ENCODE measurements around the gene PHIP. TPM values are rescaled to one million over a fixed set of nuclear protein-coding genes. Genes with fewer than 3 reads are reported as not detected.

PHIP gene
- total and polyA plus RNA-seq, 2 experiments from 2014 or later = 48.0 to 65.4 TPM

- Mint-ChIP-seq H3K36me3 (ENCODE audit: low read depth) (peaks cover 74% of the 10 kb centered on the region), H3K4me1 (peaks cover 3% of the 10 kb centered on the region; the same call in 1 of the 3 replicates), H3K4me3 (no peak overlapping the region), H3K9me3 (peaks cover 6% of the 10 kb centered on the region), H3K27ac (peak overlapping the region; percentile 15; the same call in 1 of the 2 replicates), H3K27me3 (ENCODE audit: insufficient read depth, low read depth, poor library complexity) (no peaks in the 10 kb centered on the region)
- peaks cover 8% of the 10 kb centered on the region for H4K20me1 ChIP-seq (replicated peaks; ENCODE audit: insufficient read depth)
- H3K9me2 ChIP-seq (ENCODE audit: insufficient read depth) = no peaks in the 10 kb centered on the region
- no peak for DNase-seq (ENCODE audit: low spot score)
- no peak overlapping the region for H3K4me3 ChIP-seq
- H3K27me3 ChIP-seq (ENCODE audit: insufficient read depth) = no peaks in the 10 kb centered on the region
- no peak for TF ChIP-seq ZNF114 (CRISPR knock-in tag; IDR thresholded peaks at IDR 0.05)
- TF ChIP-seq, protein P1, sequence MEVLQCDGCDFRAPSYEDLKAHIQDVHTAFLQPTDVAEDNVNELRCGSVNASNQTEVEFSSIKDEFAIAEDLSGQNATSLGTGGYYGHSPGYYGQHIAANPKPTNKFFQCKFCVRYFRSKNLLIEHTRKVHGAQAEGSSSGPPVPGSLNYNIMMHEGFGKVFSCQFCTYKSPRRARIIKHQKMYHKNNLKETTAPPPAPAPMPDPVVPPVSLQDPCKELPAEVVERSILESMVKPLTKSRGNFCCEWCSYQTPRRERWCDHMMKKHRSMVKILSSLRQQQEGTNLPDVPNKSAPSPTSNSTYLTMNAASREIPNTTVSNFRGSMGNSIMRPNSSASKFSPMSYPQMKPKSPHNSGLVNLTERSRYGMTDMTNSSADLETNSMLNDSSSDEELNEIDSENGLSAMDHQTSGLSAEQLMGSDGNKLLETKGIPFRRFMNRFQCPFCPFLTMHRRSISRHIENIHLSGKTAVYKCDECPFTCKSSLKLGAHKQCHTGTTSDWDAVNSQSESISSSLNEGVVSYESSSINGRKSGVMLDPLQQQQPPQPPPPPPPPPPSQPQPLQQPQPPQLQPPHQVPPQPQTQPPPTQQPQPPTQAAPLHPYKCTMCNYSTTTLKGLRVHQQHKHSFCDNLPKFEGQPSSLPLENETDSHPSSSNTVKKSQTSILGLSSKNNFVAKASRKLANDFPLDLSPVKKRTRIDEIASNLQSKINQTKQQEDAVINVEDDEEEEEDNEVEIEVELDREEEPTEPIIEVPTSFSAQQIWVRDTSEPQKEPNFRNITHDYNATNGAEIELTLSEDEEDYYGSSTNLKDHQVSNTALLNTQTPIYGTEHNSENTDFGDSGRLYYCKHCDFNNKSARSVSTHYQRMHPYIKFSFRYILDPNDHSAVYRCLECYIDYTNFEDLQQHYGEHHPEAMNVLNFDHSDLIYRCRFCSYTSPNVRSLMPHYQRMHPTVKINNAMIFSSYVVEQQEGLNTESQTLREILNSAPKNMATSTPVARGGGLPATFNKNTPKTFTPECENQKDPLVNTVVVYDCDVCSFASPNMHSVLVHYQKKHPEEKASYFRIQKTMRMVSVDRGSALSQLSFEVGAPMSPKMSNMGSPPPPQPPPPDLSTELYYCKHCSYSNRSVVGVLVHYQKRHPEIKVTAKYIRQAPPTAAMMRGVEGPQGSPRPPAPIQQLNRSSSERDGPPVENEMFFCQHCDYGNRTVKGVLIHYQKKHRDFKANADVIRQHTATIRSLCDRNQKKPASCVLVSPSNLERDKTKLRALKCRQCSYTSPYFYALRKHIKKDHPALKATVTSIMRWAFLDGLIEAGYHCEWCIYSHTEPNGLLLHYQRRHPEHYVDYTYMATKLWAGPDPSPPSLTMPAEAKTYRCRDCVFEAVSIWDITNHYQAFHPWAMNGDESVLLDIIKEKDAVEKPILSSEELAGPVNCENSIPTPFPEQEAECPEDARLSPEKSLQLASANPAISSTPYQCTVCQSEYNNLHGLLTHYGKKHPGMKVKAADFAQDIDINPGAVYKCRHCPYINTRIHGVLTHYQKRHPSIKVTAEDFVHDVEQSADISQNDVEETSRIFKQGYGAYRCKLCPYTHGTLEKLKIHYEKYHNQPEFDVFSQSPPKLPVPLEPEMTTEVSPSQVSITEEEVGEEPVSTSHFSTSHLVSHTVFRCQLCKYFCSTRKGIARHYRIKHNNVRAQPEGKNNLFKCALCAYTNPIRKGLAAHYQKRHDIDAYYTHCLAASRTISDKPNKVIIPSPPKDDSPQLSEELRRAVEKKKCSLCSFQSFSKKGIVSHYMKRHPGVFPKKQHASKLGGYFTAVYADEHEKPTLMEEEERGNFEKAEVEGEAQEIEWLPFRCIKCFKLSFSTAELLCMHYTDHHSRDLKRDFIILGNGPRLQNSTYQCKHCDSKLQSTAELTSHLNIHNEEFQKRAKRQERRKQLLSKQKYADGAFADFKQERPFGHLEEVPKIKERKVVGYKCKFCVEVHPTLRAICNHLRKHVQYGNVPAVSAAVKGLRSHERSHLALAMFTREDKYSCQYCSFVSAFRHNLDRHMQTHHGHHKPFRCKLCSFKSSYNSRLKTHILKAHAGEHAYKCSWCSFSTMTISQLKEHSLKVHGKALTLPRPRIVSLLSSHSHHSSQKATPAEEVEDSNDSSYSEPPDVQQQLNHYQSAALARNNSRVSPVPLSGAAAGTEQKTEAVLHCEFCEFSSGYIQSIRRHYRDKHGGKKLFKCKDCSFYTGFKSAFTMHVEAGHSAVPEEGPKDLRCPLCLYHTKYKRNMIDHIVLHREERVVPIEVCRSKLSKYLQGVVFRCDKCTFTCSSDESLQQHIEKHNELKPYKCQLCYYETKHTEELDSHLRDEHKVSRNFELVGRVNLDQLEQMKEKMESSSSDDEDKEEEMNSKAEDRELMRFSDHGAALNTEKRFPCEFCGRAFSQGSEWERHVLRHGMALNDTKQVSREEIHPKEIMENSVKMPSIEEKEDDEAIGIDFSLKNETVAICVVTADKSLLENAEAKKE (CRISPR knock-in tag; IDR thresholded peaks at IDR 0.05) = no peak
- no peak for TF ChIP-seq POLR2AphosphoS5 (IDR thresholded peaks at IDR 0.05; ENCODE audit: low read depth)
- TF ChIP-seq EZH2 (IDR thresholded peaks at IDR 0.05; ENCODE audit: low read depth, unreplicated experiment) = no peak
- TF ChIP-seq CTCF (conservative IDR thresholded peaks at IDR 0.05; ENCODE audit: low read depth in 2 of 2) = no peak
- TF ChIP-seq ETS1 (IDR thresholded peaks at IDR 0.05) = no peak
- H3K79me2 ChIP-seq (replicated peaks; ENCODE audit: insufficient read depth) = peaks cover 9% of the 10 kb centered on the region; the same call in 1 of the 2 replicates
- no peaks in the 10 kb centered on the region for H3K4me1 ChIP-seq (ENCODE audit: insufficient read depth)
- no peak overlapping the region for H3K4me2 ChIP-seq
- no peak overlapping the region for H2AFZ ChIP-seq
- peaks cover 63% of the 10 kb centered on the region; the same call in 1 of the 2 replicates for H3K36me3 ChIP-seq (ENCODE audit: insufficient read depth)
- no peaks in the 10 kb centered on the region for H3F3A ChIP-seq (replicated peaks; ENCODE audit: low read depth)
- H3K27ac ChIP-seq (ENCODE audit: low read depth) = peak overlapping the region; percentile 48; the same call in 1 of the 2 replicates
- ATAC-seq = no peak
Measured at GRCh38 chr6:78966542-78966941, 111.5 kb downstream of the PHIP start.
